Measurements from ENCODE around the gene TM7SF3.

GRCh38 chr12:26976687-26977086 is 37.5 kb downstream of the TM7SF3 start:
- TF ChIP-seq CREB5 (CRISPR knock-in tag; IDR thresholded peaks at IDR 0.05; ENCODE audit: low read depth) = no peak
- TF ChIP-seq CSRNP3 (CRISPR knock-in tag; IDR thresholded peaks at IDR 0.05) = no peak
- TF ChIP-seq ZC3H10 (CRISPR knock-in tag; IDR thresholded peaks at IDR 0.05) = no peak
- no peak for TF ChIP-seq ZNF70 (CRISPR knock-in tag; IDR thresholded peaks at IDR 0.05)
- no peak for TF ChIP-seq ARNTL (CRISPR knock-in tag; IDR thresholded peaks at IDR 0.05; ENCODE audit: borderline replicate concordance, low read depth)
- no peak for TF ChIP-seq PATZ1 (CRISPR knock-in tag; IDR thresholded peaks at IDR 0.05; ENCODE audit: borderline replicate concordance)
- no peak for TF ChIP-seq ZFP30 (CRISPR knock-in tag; IDR thresholded peaks at IDR 0.05)
- no peak for TF ChIP-seq SNAI2 (CRISPR knock-in tag; IDR thresholded peaks at IDR 0.05)
- no peak for TF ChIP-seq ZNF8 (CRISPR knock-in tag; IDR thresholded peaks at IDR 0.05)
